Colonic mucosa (tissue), 4 donors: Measurements from ENCODE around the gene TRPT1. TPM values are rescaled to one million over a fixed set of nuclear protein-coding genes. Genes with fewer than 3 reads are reported as not detected.

ENCODE experiments used
- DNase-seq: peaks from one replicate; pipeline ENCODE4 v3.0.0-alpha.2; 2020
- H3K27ac ChIP-seq: fragments of 200-600 bp; one replicate; pipeline ENCODE4 v1.8.0; 2021
- H3K27me3 ChIP-seq: fragments of 200-600 bp; one replicate; pipeline ENCODE4 v1.8.0; 2021
- H3K36me3 ChIP-seq: fragments of 200-600 bp; one replicate; pipeline ENCODE4 v1.8.0; 2021
- H3K4me1 ChIP-seq: fragments of 200-600 bp; one replicate; pipeline ENCODE4 v1.8.0; 2021; ENCODE audit warnings: mild to moderate bottlenecking
- H3K4me3 ChIP-seq: fragments of 200-600 bp; one replicate; pipeline ENCODE4 v1.8.0; 2021
- H3K9ac ChIP-seq, 2 donors: one replicate each; pipeline ENCODE4 v1.7.0; 2013; ENCODE audit warnings: control low read depth in 2 of 2, low read depth in 2 of 2, low read length in 2 of 2
- H3K9me3 ChIP-seq: fragments of 200-600 bp; one replicate; pipeline ENCODE4 v1.8.0; 2021
- intact Hi-C: fragments of 100-400 bp; cut with DNase I; formaldehyde crosslinking; loops from one replicate; pipeline ENCODE4 v1.14.1; 2022
- total RNA-seq, 2 donors: library from RNA; stranded (reverse); fragmentation: NEBNext Ultra II Directional in 1 of 2; extraction: Animal tissue kit (Norgen Biotek cat#: 25700) in 1 of 2; gene quantifications; one replicate each; pipeline ENCODE4 v1.2.1, GENCODE V29; 2021
- TF ChIP-seq, protein P1 (sequence below): fragments of 200-600 bp; IDR thresholded peaks from one replicate; pipeline ENCODE4 v1.8.0; 2022; ENCODE audit warnings: antibody characterized with exemption, mild to moderate bottlenecking
- donor health status: healthy.
- donor health status: DM: no; HTN: no; CAD: no.
- donor health status: DM: no; HTN: no; CAD: no.

Gene TRPT1
- total RNA-seq, 2 donors from 2014 or later = 52.3 to 63.6 TPM

DNA sequence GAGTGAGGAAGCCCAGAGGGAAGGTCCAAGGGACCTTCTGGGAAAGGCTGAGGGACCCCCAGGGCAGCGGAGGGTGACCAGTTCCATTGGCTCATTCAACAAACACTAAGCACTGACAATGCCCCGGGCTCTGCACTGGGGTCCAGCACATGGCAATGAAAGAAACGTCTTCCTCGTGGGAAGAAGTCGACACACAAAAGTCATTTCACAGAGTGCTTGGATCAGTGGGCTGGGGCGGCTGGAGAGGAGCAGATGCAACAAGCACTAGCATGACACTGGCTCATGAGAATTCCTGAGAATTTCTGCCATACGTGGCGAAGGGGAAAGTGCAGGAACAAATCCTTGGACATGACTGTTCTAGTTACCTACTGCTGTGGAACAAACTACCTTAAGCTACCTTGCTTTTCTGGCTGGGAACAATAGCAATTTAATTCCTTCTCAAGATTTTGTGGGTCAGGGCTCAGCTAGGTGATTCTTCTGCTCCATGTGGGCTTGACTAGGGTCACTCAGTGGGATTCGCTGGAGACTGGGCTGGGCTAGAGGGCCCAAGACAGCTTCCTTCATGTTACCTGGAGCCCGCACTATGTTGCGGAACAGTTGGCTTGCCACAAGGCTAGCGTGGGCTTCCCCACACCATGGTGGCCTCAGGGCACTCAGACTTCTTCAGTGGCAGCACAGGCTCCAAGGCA, 46.9 kb downstream of the TRPT1 start:
- H3K27me3 ChIP-seq = no peaks in the 10 kb centered on the region
- H3K9me3 ChIP-seq = no peaks in the 10 kb centered on the region
- no peak overlapping the region for H3K27ac ChIP-seq
- no peak overlapping the region for H3K9ac ChIP-seq
- TF ChIP-seq, protein P1, sequence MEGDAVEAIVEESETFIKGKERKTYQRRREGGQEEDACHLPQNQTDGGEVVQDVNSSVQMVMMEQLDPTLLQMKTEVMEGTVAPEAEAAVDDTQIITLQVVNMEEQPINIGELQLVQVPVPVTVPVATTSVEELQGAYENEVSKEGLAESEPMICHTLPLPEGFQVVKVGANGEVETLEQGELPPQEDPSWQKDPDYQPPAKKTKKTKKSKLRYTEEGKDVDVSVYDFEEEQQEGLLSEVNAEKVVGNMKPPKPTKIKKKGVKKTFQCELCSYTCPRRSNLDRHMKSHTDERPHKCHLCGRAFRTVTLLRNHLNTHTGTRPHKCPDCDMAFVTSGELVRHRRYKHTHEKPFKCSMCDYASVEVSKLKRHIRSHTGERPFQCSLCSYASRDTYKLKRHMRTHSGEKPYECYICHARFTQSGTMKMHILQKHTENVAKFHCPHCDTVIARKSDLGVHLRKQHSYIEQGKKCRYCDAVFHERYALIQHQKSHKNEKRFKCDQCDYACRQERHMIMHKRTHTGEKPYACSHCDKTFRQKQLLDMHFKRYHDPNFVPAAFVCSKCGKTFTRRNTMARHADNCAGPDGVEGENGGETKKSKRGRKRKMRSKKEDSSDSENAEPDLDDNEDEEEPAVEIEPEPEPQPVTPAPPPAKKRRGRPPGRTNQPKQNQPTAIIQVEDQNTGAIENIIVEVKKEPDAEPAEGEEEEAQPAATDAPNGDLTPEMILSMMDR = no peak
- intact Hi-C loops = no loop called here
- H3K4me3 ChIP-seq = no peak overlapping the region
- no peaks in the 10 kb centered on the region for H3K4me1 ChIP-seq
- DNase-seq = no peak
- no peaks in the 10 kb centered on the region for H3K36me3 ChIP-seq

DNA sequence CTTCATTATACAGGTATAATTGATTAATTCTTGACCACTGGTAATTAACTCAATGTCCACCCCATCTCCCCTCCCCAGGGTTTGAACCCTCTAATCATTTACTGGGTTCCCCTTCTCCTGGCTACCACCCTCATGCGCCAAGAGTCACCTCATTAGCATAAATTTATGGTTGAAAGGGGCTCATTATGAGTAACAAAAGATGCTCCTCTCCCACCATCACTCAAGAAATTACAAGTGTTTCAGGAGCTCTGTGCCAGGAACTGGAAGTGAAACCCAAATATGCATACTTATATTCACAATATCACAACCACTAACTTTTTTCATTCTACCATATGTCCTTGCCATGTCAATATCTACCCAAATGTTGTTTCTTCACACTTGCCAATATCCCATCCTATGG, 47.8 kb downstream of the TRPT1 start:
- intact Hi-C loops = no loop called here
- TF ChIP-seq, protein P1 = no peak
- Histone ChIP-seq H3K27ac (no peak overlapping the region), H3K4me3 (no peak overlapping the region), H3K36me3 (no peaks in the 10 kb centered on the region), H3K27me3 (no peaks in the 10 kb centered on the region), H3K4me1 (no peaks in the 10 kb centered on the region), H3K9ac (no peak overlapping the region), H3K9me3 (no peaks in the 10 kb centered on the region)
- no peak for DNase-seq

DNA sequence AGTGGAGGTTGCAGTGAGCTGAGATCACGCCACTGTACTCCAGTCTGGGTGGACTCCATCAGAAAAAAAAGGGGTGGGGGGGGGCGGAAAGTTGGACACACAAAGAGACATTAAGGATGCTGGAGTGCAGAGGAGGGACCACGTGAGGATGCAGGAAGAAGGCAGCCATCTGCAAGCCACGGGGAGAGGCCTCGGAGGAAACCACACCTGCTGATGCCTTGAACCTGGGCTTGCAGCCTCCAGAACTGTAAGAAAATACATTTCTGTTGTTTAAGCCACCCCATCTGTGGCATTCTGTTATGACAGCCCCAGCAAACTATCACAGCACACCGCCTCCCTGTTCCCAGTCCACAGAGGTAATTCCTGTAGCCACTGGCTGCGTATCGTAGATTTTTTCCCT, 49.2 kb downstream of the TRPT1 start:
- intact Hi-C loops = no loop called here
- Histone ChIP-seq H3K36me3 (no peaks in the 10 kb centered on the region), H3K4me3 (no peak overlapping the region), H3K27me3 (no peaks in the 10 kb centered on the region), H3K4me1 (no peaks in the 10 kb centered on the region), H3K9ac (no peak overlapping the region), H3K9me3 (no peaks in the 10 kb centered on the region), H3K27ac (no peak overlapping the region)
- DNase-seq = no peak
- TF ChIP-seq, protein P1 = no peak

Other genes with a start within 250 kb of the TRPT1 start
- 10 to 100 TPM; 78.7 to 82.5 TPM for gene OTUB1, start 239.7 kb downstream of the TRPT1 start, total RNA-seq
- under 1 TPM; 0.20 to 0.96 TPM for gene FLRT1, start 190.3 kb downstream of the TRPT1 start, total RNA-seq
- gene MACROD1, start 60.1 kb downstream of the TRPT1 start, total RNA-seq = 10 to 100 TPM; 18.6 to 22.9 TPM
- gene STIP1, start 40.0 kb downstream of the TRPT1 start, total RNA-seq = 100 to 1,000 TPM in 1 of 2 donors, 10 to 100 TPM in 1; 95.5 to 232 TPM
- 10 to 100 TPM; 10.9 to 16.6 TPM for gene FERMT3, start 19.5 kb downstream of the TRPT1 start, total RNA-seq
- 100 to 1,000 TPM; 110 to 168 TPM for gene NUDT22, start 88 bp upstream of the TRPT1 start, total RNA-seq
- gene DNAJC4, start 4.4 kb upstream of the TRPT1 start, total RNA-seq = 10 to 100 TPM; 39.9 to 50.3 TPM
- 10 to 100 TPM; 25.9 to 59.5 TPM for gene VEGFB, start 8.4 kb upstream of the TRPT1 start, total RNA-seq
- 100 to 1,000 TPM in 1 of 2 donors, 10 to 100 TPM in 1; 71.7 to 104 TPM for gene FKBP2, start 14.9 kb upstream of the TRPT1 start, total RNA-seq
- gene PPP1R14B, start 20.8 kb upstream of the TRPT1 start, total RNA-seq = 100 to 1,000 TPM; 113 to 234 TPM
- gene PLCB3, start 25.3 kb upstream of the TRPT1 start, total RNA-seq = 100 to 1,000 TPM in 1 of 2 donors, 10 to 100 TPM in 1; 86.9 to 108 TPM
- 10 to 100 TPM; 86.0 to 89.6 TPM for gene BAD, start 58.5 kb upstream of the TRPT1 start, total RNA-seq
- gene GPR137, start 59.7 kb upstream of the TRPT1 start, total RNA-seq = 10 to 100 TPM; 36.0 to 58.8 TPM
- gene KCNK4, start 65.1 kb upstream of the TRPT1 start, total RNA-seq = not detected
- under 1 TPM in 1 of 2 donors, not detected in 1; 0.56 TPM for gene CATSPERZ, start 74.2 kb upstream of the TRPT1 start, total RNA-seq
- 100 to 1,000 TPM; 150 to 187 TPM for gene ESRRA, start 79.3 kb upstream of the TRPT1 start, total RNA-seq
- gene TRMT112, start 91.4 kb upstream of the TRPT1 start, total RNA-seq = 100 to 1,000 TPM in 1 of 2 donors, 10 to 100 TPM in 1; 75.9 to 184 TPM
- 100 to 1,000 TPM; 301 to 425 TPM for gene PRDX5, start 91.9 kb upstream of the TRPT1 start, total RNA-seq
- gene CCDC88B, start 114.0 kb upstream of the TRPT1 start, total RNA-seq = 10 to 100 TPM; 15.0 to 52.2 TPM
- 10 to 100 TPM; 28.9 to 59.1 TPM for gene RPS6KA4, start 133.0 kb upstream of the TRPT1 start, total RNA-seq